B cell (primary cell): Measurements from ENCODE around the gene VAMP8.

ENCODE experiments used
- CTCF ChIP-seq: fragments of 200-600 bp; IDR thresholded peaks from one replicate; pipeline ENCODE4 v1.8.0; 2022; ENCODE audit warnings: antibody characterized with exemption, mild to moderate bottlenecking
- EZH2 ChIP-seq: IDR thresholded peaks from 2 replicates; pipeline ENCODE4 v1.6.1; 2012; ENCODE audit warnings: borderline replicate concordance, low read depth, mild to moderate bottlenecking, moderate library complexity, low read length; ENCODE audit not compliant: insufficient read depth, poor library complexity, severe bottlenecking

- TF ChIP-seq CTCF (no peak), EZH2 (no peak)
Observed at GRCh38 chr2:85606116-85606455, 28.7 kb downstream of the VAMP8 start.
